Subcutaneous preadipocyte (primary cell): Measurements from ENCODE around the gene RAB17. TPM values are rescaled to one million over a fixed set of nuclear protein-coding genes. Genes with fewer than 3 reads are reported as not detected.
A peak's percentile ranks its signal among the peaks of the same experiment; 100 is the strongest.

Source experiments
- small RNA-seq: library from RNA; depleted of rRNA; stranded (forward); fragments of <200 nt; gene quantifications from one replicate; pipeline ENCODE3, GENCODE V24; 2012
- total RNA-seq: library from RNA; depleted of rRNA; stranded (reverse); fragments of >200 nt; gene quantifications from 2 replicates; pipeline ENCODE4 v1.2.3, GENCODE V29; 2012

RAB17 gene
- total RNA-seq = 0.20 TPM in 1 of 2 replicates, not detected in the other

DNA sequence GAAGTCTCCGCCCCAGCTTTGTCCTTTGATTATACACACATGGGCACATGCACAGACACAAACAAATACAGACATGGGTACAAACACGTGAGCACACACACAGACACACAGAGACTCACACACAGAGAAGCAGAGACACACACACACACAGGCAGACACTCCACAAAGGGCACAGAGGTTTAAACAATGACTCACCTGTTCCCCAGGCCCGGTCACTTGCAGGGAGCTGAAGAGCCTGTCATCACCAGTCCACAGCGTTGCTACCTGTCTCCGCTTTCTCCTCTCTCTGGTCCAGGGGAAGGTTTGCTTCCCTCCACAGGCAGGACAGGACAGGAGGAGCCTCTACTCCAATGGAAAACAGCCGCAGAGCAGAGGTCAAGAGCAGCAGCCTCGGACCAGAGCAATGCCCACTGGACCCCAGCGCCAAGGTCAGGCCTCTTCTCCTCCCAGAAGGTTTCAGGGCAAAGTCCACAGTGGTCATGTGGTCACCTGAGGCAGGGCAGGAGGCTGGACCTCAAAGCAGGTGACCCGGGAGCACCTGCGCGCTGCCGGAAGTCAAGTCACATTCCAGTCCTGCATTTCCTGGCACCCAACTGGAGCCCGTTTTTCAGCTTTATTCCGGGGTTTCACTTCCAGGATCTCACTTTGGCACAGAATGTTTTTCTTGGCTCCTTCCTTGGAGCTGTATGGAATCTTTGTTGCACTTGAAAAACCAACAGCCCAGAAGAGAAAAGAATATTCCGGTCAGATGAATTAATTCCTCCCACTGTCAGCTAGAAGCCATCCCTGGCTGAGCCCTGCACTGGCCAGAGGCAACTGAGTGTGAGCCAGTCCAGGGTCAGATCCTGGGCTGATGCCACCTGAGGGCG, at the start of gene RAB17:
Gene RAB17, minus strand, starts transcription at position 463 of the 869 bp plus-strand sequence. CDS start 4,580 bp downstream, outside the sequence.

DNA sequence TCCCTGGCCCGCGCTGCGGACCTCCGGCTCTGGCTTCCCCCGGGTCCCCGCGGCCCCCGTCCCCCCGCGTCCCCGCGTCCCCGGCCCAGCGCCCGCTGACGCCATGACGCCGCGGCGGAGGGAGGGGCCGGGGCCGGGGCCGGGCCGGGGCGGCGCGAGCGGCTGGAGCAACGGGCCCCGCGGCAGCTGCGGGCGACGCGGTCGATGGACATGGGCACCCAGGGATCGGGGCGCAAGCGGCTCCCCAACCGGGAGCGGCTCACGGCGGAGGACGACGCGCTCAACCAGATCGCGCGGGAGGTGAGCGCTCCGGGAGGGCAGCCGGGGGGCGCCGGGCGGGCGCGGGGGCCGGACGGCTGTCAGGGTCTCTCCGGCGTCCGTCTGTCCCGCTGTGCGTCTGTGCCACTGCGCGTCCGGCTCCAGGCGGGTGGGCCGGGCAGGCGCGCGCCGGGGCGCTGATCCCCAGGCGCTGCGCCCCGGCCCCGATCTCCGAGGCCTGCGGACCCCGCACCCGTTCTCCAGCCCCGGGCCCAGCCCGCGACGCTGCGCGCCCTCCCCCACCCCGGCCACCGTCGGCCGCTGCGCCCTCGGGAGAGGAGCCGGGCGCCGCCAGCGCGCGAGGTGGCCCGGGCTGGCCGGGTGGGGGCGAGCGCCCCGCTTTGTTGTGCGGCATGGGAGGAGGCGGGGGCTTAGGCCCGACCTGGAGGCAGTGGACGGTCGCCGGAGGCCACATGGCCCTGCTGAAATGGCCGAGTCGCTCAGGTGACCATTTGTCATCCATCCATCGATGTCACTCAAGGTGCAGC, 37.1 kb upstream of the RAB17 start, which contains the start of gene LRRFIP1:
Gene LRRFIP1, plus strand, starts transcription at position 147 of the 806 bp plus-strand sequence. Its CDS starts 58 bp downstream, at position 205.

GRCh38 chr2:237566401-237567235, 23.9 kb downstream of the RAB17 start, which contains the start of gene PRLH:
TSS of gene PRLH (plus strand) at chr2:237566574. CDS start at chr2:237566574, 0 bp downstream.

Small RNAs within 50 kb of the gene (small RNA-seq; reads per million reads assigned to genes)
- gene RNU6-1140P = 0.71 reads per million, percentile 44 among the genes with 10 or more reads in this experiment

Other genes starting within 250 kb of the RAB17 start
- gene COL6A3, start 176.6 kb downstream of the RAB17 start, total RNA-seq = 1,617 and 2,764 TPM in 2 replicates
- 22.4 and 49.5 TPM in 2 replicates for gene MLPH, start 103.5 kb downstream of the RAB17 start, total RNA-seq
- not detected in 2 replicates for gene PRLH, start 24.2 kb downstream of the RAB17 start, total RNA-seq
- gene LRRFIP1, start 36.9 kb upstream of the RAB17 start, total RNA-seq = 59.0 and 67.6 TPM in 2 replicates
- 0.37 and 0.39 TPM in 2 replicates for gene RBM44, start 208.0 kb upstream of the RAB17 start, total RNA-seq